ENCODE measurements around the gene MPPE1. TPM values are rescaled to one million over a fixed set of nuclear protein-coding genes. Genes with fewer than 3 reads are reported as not detected.

MPPE1 gene
- polyA plus RNA-seq, 1 experiment: 21.9 TPM

DNA sequence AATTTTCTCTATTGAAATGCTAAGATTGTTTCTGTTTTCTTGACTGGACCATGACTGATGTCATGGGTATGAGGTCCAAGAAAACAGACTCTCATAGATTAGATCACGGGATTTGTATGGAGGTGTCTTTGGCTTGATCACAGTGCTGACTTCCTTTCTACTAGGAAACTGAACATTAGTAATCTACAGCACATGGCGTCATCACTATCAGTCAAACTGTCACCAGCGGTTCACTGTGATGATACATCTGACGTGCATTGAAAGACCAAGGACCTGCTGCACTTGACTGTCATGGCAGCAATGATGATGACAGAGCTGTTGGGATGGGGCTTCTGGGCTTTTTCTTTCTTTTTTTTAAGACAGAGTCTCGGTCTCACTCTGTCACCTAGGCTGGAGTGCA, 45.0 kb upstream of the MPPE1 start:
- Histone ChIP-seq H3K4me3 (ENCODE audit: low read depth, low read length) (no peak overlapping the region), H3K27ac (ENCODE audit: low read depth, low read length) (no peak overlapping the region), H3K9me3 (ENCODE audit: control insufficient read depth, insufficient read depth, low read length) (peaks cover 17% of the 10 kb centered on the region), H3K27me3 (ENCODE audit: control insufficient read depth, insufficient read depth, low read length) (no peaks in the 10 kb centered on the region)
- DNase-seq (ENCODE audit: low read depth, low spot score): no peak
- TF ChIP-seq CTCF (IDR thresholded peaks at IDR 0.05; ENCODE audit: low read depth, low read length): no peak
- ChIA-PET POLR2A (interaction anchor here (0.6 kb wide), 1 partner anchor 89 kb away, joined by 3 read pairs; no protein-coding TSS in a partner anchor), CTCF (interaction anchor here (0.7 to 3.5 kb wide), 3 partner anchors 15 to 86 kb away, joined by 3 to 16 read pairs (median 6); no protein-coding TSS in a partner anchor)

DNA sequence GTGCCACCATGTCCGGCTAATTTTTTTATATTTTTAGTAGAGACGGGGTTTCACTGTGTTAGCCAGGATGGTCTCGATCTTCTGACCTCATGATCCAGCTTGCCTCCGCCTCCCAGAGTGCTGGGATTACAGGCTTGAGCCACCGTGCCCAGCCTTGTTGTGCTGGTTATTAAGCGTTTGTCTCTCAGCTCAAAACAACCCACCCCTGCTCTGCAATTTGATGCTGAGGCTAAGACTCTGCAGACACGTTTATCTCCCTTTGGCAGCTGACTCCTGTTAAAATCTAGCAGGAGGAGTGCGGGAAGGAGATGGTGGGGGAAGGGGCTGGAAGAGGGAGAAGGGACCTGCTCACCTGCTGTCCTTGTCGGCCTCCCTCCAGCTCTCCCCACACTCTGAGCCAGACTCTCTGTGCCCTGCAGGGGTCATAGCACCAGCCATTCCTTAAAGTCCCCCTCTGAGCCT, 43.3 kb upstream of the MPPE1 start:
- Histone ChIP-seq H3K27ac (ENCODE audit: low read depth, low read length) (no peak overlapping the region), H3K27me3 (ENCODE audit: control insufficient read depth, insufficient read depth, low read length) (no peaks in the 10 kb centered on the region), H3K4me3 (ENCODE audit: low read depth, low read length) (no peak overlapping the region), H3K9me3 (ENCODE audit: control insufficient read depth, insufficient read depth, low read length) (peaks cover 6% of the 10 kb centered on the region)
- ChIA-PET POLR2A (interaction anchor here (1.8 kb wide), 1 partner anchor 29 kb away, joined by 8 read pairs; the partner anchor contains the start of gene IMPA2), CTCF (interaction anchor here (0.8 to 4.0 kb wide), 2 partner anchors 14 to 44 kb away, joined by 4 to 33 read pairs; no protein-coding TSS in a partner anchor)
- TF ChIP-seq CTCF (IDR thresholded peaks at IDR 0.05; ENCODE audit: low read depth, low read length): no peak
- DNase-seq (ENCODE audit: low read depth, low spot score): no peak

DNA sequence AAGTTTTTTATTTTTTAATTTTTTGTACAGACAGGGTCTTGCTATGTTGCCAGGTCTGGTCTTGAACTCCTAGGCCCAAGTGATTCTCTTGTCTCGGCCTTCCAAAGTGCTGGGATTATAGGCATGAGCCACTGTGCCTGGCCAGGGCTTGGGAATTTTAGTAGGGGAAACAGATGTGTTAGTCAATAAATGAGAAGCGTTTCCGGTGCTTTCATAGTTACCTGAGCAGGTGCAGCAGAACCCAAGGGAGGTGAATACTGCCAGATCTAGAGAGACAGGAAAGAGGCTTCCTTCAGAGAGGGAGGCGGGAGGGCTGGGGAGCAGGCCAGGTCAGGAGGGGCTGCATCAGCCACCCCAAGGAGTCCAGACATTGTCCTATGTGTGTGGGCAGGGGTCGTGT, 42.7 kb upstream of the MPPE1 start:
- POLR2A ChIA-PET: interaction anchor here (0.7 to 1.8 kb wide), 2 partner anchors 11 to 30 kb away, joined by 3 to 8 read pairs; partner anchors contain the start of gene IMPA2
- no peak for DNase-seq (ENCODE audit: low read depth, low spot score)

GRCh38 chr18:11948852-11949523, 40.9 kb upstream of the MPPE1 start:
- H3K27me3 ChIP-seq (ENCODE audit: control insufficient read depth, insufficient read depth, low read length): no peaks in the 10 kb centered on the region
- TF ChIP-seq CTCF (IDR thresholded peaks at IDR 0.05; ENCODE audit: low read depth, low read length): no peak
- CTCF ChIA-PET: interaction anchor here (0.5 to 4.0 kb wide), 4 partner anchors 11 to 323 kb away, joined by 4 to 33 read pairs (median 8); no protein-coding TSS in a partner anchor
- no peak for DNase-seq (ENCODE audit: low read depth, low spot score)
- H3K27ac ChIP-seq (ENCODE audit: low read depth, low read length): peak overlapping the region; percentile 68
- no peaks in the 10 kb centered on the region for H3K9me3 ChIP-seq (ENCODE audit: control insufficient read depth, insufficient read depth, low read length)
- POLR2A ChIA-PET: interaction anchor here (0.9 to 2.6 kb wide), 5 partner anchors 15 to 359 kb away, joined by 3 to 13 read pairs (median 3); partner anchors contain the start of genes IMPA2 and TUBB6
- no peak overlapping the region for H3K4me3 ChIP-seq (ENCODE audit: low read depth, low read length)

More for the DNA sequence above, 42.7 kb upstream of the MPPE1 start:
- no peak overlapping the region for H3K27ac ChIP-seq (ENCODE audit: low read depth, low read length)
- no peaks in the 10 kb centered on the region for H3K27me3 ChIP-seq (ENCODE audit: control insufficient read depth, insufficient read depth, low read length)
- CTCF ChIA-PET: interaction anchor here (1.0 to 4.0 kb wide), 4 partner anchors 13 to 217 kb away, joined by 3 to 33 read pairs (median 4); no protein-coding TSS in a partner anchor
- TF ChIP-seq CTCF (IDR thresholded peaks at IDR 0.05; ENCODE audit: low read depth, low read length): no peak
- H3K4me3 ChIP-seq (ENCODE audit: low read depth, low read length): no peak overlapping the region
- H3K9me3 ChIP-seq (ENCODE audit: control insufficient read depth, insufficient read depth, low read length): peaks cover 2% of the 10 kb centered on the region
